Osteocyte (in vitro differentiated cells): ENCODE data around the gene PRRT1. TPM values are rescaled to one million over a fixed set of nuclear protein-coding genes. Genes with fewer than 3 reads are reported as not detected.
"Not testable (repeated sequence)": the region's sequence is repeated elsewhere in the genome, so short reads cannot be mapped to it uniquely, and the experiment has no call there.

Experiments
- DNase-seq: peaks from one replicate; pipeline ENCODE4 v3.0.0; 2021; ENCODE audit warnings: mixed read lengths; ENCODE audit not compliant: unreplicated experiment; ENCODE audit errors: extremely low spot score
- H3K27ac Mint-ChIP-seq: one replicate; pipeline ENCODE4 v1.8.0; 2021; ENCODE audit warnings: mild to moderate bottlenecking, mixed read lengths; ENCODE audit not compliant: unreplicated experiment
- H3K27me3 Mint-ChIP-seq: one replicate; pipeline ENCODE4 v1.8.0; 2021; ENCODE audit warnings: mixed read lengths; ENCODE audit not compliant: unreplicated experiment
- H3K36me3 Mint-ChIP-seq: one replicate; pipeline ENCODE4 v1.8.0; 2021; ENCODE audit warnings: mixed read lengths; ENCODE audit not compliant: unreplicated experiment
- H3K4me1 Mint-ChIP-seq: one replicate; pipeline ENCODE4 v1.8.0; 2021; ENCODE audit warnings: mixed read lengths; ENCODE audit not compliant: unreplicated experiment
- H3K4me3 Mint-ChIP-seq: one replicate; pipeline ENCODE4 v1.8.0; 2021; ENCODE audit warnings: mild to moderate bottlenecking, moderate library complexity, mixed read lengths; ENCODE audit not compliant: unreplicated experiment
- H3K9me3 Mint-ChIP-seq: one replicate; pipeline ENCODE4 v1.8.0; 2021; ENCODE audit warnings: mixed read lengths; ENCODE audit not compliant: unreplicated experiment
- total RNA-seq: library from RNA; stranded (reverse); gene quantifications from 2 replicates; pipeline ENCODE4 v1.2.1, GENCODE V29; 2021
- TF ChIP-seq, protein P1 (sequence below): fragments of 200-600 bp; sonication (generic); IDR thresholded peaks from 2 replicates; pipeline ENCODE4 v1.5.0; 2021; ENCODE audit warnings: antibody characterized with exemption, mild to moderate bottlenecking, moderate library complexity

Gene PRRT1
- total RNA-seq, 1 donor from 2014 or later: 2.1 TPM

DNA sequence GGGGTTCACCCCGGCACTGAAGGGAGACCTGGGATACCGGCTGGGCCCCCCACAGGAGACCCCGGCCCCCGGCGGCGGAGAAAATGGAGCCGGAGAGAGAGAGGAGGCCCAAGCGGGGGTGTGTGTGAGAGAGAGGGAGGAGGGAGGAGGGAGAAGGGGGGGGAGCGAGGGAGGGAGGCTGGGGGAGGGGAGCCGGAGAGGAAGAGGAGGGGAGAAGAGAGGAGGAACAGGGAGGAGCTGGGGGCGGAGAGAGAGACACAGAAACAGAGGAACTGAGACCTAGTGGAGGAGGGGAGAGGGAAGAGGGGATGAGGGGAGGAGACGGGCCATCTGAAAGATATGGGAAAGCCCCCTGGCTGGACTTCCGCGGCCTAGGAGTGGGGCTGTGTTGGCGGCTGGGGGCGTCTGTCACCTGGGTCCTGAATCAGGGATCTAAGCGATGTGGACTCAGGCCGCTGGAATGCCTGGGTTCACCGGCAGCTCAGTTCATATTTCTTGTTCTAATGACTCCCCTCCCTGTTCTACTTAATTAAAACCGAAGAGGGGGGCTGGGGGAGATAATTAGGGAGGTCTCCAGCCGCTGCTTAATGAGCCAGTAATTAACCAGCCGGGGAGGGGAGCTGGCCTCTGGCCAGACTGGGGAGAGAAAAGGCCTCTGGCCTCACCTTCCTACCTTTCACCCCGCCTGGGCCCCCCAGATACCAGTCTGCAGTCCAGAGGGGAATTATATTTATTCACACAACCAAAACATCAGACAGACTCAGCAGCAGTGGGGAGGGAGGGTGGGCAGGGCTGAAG lies 38.5 kb upstream of the PRRT1 start, which contains the start of gene PBX2:
Gene PBX2 (minus strand): TSS at position 149 of the 798 bp plus-strand sequence. CDS start 287 bp downstream, outside the sequence.
- DNase-seq: no peak
- no peaks in the 10 kb centered on the region for H3K9me3 Mint-ChIP-seq
- H3K27ac Mint-ChIP-seq: peak within 1 kb of the TSS; percentile 95
- peaks cover 64% of the 10 kb centered on the region for H3K4me1 Mint-ChIP-seq
- H3K27me3 Mint-ChIP-seq: no peaks in the 10 kb centered on the region
- peak within 1 kb of the TSS; percentile 91 for H3K4me3 Mint-ChIP-seq
- TF ChIP-seq, protein P1, sequence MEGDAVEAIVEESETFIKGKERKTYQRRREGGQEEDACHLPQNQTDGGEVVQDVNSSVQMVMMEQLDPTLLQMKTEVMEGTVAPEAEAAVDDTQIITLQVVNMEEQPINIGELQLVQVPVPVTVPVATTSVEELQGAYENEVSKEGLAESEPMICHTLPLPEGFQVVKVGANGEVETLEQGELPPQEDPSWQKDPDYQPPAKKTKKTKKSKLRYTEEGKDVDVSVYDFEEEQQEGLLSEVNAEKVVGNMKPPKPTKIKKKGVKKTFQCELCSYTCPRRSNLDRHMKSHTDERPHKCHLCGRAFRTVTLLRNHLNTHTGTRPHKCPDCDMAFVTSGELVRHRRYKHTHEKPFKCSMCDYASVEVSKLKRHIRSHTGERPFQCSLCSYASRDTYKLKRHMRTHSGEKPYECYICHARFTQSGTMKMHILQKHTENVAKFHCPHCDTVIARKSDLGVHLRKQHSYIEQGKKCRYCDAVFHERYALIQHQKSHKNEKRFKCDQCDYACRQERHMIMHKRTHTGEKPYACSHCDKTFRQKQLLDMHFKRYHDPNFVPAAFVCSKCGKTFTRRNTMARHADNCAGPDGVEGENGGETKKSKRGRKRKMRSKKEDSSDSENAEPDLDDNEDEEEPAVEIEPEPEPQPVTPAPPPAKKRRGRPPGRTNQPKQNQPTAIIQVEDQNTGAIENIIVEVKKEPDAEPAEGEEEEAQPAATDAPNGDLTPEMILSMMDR: no peak
- peaks cover 19% of the 10 kb centered on the region for H3K36me3 Mint-ChIP-seq

DNA sequence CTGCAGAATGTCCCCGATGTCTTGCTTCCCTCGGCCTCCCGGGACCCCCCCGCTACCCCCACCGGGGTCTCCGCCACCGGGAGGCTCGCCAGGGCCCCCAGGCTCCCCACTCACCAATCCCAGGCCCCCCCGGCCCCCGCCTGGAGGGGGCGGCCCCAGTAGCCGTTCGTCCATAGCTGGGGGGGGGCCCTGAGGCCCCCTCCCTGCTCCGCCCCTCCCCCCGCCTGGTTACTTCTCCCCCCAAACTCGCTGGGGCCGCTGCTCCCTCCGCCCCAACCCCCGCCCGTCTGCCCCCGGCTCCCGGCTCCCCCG lies 38.0 kb upstream of the PRRT1 start:
- no peaks in the 10 kb centered on the region for H3K27me3 Mint-ChIP-seq

DNA sequence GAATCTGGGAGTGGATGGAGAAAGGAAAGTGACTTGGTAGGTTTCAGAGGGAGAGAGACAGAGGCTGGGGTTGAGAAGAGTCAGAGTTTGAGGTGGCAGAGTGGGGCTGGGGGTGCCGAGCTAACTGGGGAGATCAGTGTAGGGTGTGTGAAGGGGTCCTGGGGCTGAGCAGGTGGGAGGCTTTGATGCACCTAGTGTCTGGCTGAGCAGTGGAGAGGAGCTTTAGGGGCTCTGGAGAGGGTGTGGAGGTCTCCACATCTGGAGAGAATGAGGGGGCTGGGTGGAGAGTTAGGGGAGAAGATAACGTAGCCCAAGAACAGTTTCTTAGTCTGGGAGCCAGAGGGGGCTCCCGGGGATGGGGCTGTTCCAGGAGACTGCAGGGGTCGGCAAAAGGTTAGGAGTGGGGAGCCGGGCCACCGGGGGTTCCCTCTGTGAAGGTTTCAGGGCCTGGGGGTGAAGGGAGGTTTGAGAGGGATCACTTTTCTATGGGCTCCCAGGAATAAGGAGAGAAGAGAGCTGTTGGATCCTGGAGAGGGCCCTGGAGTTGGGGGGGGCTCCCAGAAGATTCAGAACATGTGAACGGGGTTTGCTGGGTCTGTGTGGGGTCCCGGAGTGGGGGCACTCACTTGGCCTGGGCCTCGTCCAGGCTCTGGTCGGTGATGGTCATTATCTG lies 37.5 kb upstream of the PRRT1 start:
- Mint-ChIP-seq H3K36me3 (peaks cover 19% of the 10 kb centered on the region), H3K27me3 (no peaks in the 10 kb centered on the region), H3K4me1 (peaks cover 57% of the 10 kb centered on the region), H3K9me3 (no peaks in the 10 kb centered on the region), H3K4me3 (peak overlapping the region; percentile 91), H3K27ac (peak overlapping the region; percentile 94)
- TF ChIP-seq, protein P1: no peak
- DNase-seq: peak; percentile 83

More for the DNA sequence above, 38.0 kb upstream of the PRRT1 start:
- Mint-ChIP-seq H3K36me3 (peaks cover 19% of the 10 kb centered on the region), H3K27ac (peak overlapping the region; percentile 94), H3K4me1 (peaks cover 58% of the 10 kb centered on the region), H3K9me3 (no peaks in the 10 kb centered on the region), H3K4me3 (peak overlapping the region; percentile 91)
- TF ChIP-seq, protein P1: no peak
- no peak for DNase-seq

DNA sequence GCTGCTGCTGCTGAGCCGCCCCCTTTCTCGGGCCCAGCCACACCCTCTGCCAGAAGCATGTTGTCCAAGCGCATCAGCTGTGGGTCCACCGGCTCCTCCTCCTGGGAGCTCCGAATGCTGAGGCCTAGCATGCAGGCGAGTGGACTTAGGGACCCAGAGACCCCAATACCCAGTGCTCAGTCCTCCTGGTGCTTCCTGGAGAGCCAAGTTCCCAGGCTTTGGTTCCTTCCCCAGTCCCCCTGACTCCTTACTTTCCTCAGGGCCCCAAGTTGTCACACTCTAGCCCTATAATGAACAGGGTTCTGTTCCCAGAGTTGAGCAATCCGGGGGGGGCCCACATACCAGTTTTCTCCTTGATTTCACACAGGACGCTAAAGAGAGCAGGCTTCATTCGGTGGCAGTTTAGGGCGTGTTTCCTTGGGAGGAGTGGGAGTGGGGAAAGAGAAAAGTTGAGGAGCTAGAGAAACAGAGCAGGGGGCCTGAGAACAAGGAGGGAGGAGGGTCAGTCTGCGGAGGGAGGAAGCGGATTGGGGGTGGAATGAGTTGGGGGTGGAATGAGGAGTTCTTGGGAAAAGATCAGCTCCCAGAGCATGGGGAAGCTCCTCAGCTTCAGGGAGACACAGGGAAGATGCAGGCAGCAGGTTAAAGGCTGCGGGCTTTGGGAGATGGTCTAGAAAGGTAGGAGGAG lies 36.8 kb upstream of the PRRT1 start:
- H3K36me3 Mint-ChIP-seq: peaks cover 19% of the 10 kb centered on the region
- peak overlapping the region; percentile 94 for H3K27ac Mint-ChIP-seq
- peaks cover 57% of the 10 kb centered on the region for H3K4me1 Mint-ChIP-seq
- H3K27me3 Mint-ChIP-seq: no peaks in the 10 kb centered on the region
- DNase-seq: no peak
- H3K4me3 Mint-ChIP-seq: peak overlapping the region; percentile 91
- TF ChIP-seq, protein P1: no peak
- no peaks in the 10 kb centered on the region for H3K9me3 Mint-ChIP-seq

DNA sequence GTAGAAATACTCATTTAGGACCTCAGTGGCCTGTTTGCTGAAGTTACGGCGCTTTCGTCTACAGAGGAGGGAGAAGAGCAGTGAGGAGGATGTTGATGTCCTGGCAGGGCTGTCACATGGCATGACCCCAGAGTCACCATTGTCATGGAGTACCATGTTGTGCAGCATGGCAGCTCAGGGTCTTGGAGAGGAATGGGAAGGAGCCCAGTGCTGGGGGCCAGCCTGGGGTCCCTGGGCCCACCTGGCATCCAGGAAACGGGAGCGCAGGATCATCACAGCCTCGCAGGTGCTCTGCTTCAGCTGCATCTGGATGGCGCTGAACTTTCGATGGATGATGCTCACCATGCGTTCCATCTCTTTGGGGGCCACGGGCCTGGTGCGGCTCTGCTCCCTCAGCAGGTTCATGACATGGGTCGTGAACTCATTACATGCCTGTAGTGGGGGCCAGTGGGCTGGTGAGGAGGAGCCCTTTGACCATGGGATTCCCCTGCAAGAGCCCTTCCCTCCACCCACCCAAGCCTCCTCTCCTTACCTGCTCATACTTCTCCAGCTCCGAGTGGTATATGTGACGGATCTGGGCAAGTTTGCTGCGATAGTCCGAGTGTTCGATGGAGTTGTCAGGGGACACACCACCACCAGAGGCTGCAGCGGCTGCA lies 36.1 kb upstream of the PRRT1 start:
- H3K27ac Mint-ChIP-seq: peak overlapping the region; percentile 94
- DNase-seq, H3K27me3 Mint-ChIP-seq, H3K9me3 Mint-ChIP-seq: not testable (repeated sequence)
- H3K36me3 Mint-ChIP-seq: peaks cover 19% of the 10 kb centered on the region
- peaks cover 54% of the 10 kb centered on the region for H3K4me1 Mint-ChIP-seq
- peak overlapping the region; percentile 91 for H3K4me3 Mint-ChIP-seq
